ENCODE results near the gene SLBP. TPM values are rescaled to one million over a fixed set of nuclear protein-coding genes. Genes with fewer than 3 reads are reported as not detected.

SLBP gene
- total RNA-seq, 2 donors from 2014 or later = 52.1 to 60.7 TPM

- no peak overlapping the region for H3K27ac ChIP-seq (ENCODE audit: low read depth, low read length)
- 89 to 90% methylated on average over 17 to 25 of the region's 25 CpGs for WGBS, 2 experiments (ENCODE audit: insufficient coverage in 1 of 2, insufficient read length in 1 of 2)
- H3K9me3 Mint-ChIP-seq = no peaks in the 10 kb centered on the region
- H3K27me3 ChIP-seq (ENCODE audit: control insufficient read depth, insufficient read depth, low read length, poor library complexity, severe bottlenecking) = no peaks in the 10 kb centered on the region
- H3K4me1 ChIP-seq (ENCODE audit: control insufficient read depth, insufficient read depth, low read length) = no peaks in the 10 kb centered on the region
- DNase-seq = no peak
- no peaks in the 10 kb centered on the region for H3K36me3 ChIP-seq (ENCODE audit: control insufficient read depth, insufficient read depth, low read length)
- H3K9me3 ChIP-seq (ENCODE audit: control insufficient read depth, low read length) = no peaks in the 10 kb centered on the region
- H3K4me1 Mint-ChIP-seq = no peaks in the 10 kb centered on the region
- no peaks in the 10 kb centered on the region for H3K27me3 Mint-ChIP-seq (ENCODE audit: insufficient read depth)
- no peak overlapping the region for H3K4me3 ChIP-seq (ENCODE audit: low read length)
- H3K36me3 Mint-ChIP-seq (ENCODE audit: low read depth) = no peaks in the 10 kb centered on the region
- no peak overlapping the region for H3K9ac ChIP-seq (ENCODE audit: extremely low read depth, low read length, poor library complexity, severe bottlenecking)
- TF ChIP-seq CTCF (conservative IDR thresholded peaks at IDR 0.05) = no peak
- H3K27ac Mint-ChIP-seq = no peak overlapping the region
- no peak overlapping the region for H3K4me3 Mint-ChIP-seq
These were observed 51.0 kb downstream of the SLBP start for GRCh38 chr4:1660948-1661677.

GRCh38 chr4:1659104-1660043, 52.7 kb downstream of the SLBP start:
- WGBS, 2 experiments (ENCODE audit: insufficient coverage in 1 of 2, insufficient read length in 1 of 2) = 90 to 93% methylated on average over 26 to 39 of the region's 39 CpGs
- no peak for DNase-seq
- Mint-ChIP-seq H3K4me1 (no peaks in the 10 kb centered on the region), H3K36me3 (ENCODE audit: low read depth) (no peaks in the 10 kb centered on the region), H3K27ac (peak overlapping the region; percentile 17), H3K9me3 (no peaks in the 10 kb centered on the region), H3K27me3 (ENCODE audit: insufficient read depth) (no peaks in the 10 kb centered on the region), H3K4me3 (no peak overlapping the region)
- Histone ChIP-seq H3K9me3 (ENCODE audit: control insufficient read depth, low read length) (no peaks in the 10 kb centered on the region), H3K27ac (ENCODE audit: low read depth, low read length) (no peak overlapping the region), H3K9ac (ENCODE audit: extremely low read depth, low read length, poor library complexity, severe bottlenecking) (no peak overlapping the region), H3K27me3 (ENCODE audit: control insufficient read depth, insufficient read depth, low read length, poor library complexity, severe bottlenecking) (no peaks in the 10 kb centered on the region), H3K36me3 (ENCODE audit: control insufficient read depth, insufficient read depth, low read length) (no peaks in the 10 kb centered on the region), H3K4me3 (ENCODE audit: low read length) (no peak overlapping the region), H3K4me1 (ENCODE audit: control insufficient read depth, insufficient read depth, low read length) (no peaks in the 10 kb centered on the region)
- TF ChIP-seq CTCF (conservative IDR thresholded peaks at IDR 0.05) = no peak

- DNase-seq = no peak
These were observed 53.5 kb downstream of the SLBP start for GRCh38 chr4:1658581-1658980.

More at GRCh38 chr4:1658581-1658980, 53.5 kb downstream of the SLBP start:
- Histone ChIP-seq H3K27me3 (ENCODE audit: control insufficient read depth, insufficient read depth, low read length, poor library complexity, severe bottlenecking) (no peaks in the 10 kb centered on the region), H3K4me3 (ENCODE audit: low read length) (no peak overlapping the region), H3K4me1 (ENCODE audit: control insufficient read depth, insufficient read depth, low read length) (no peaks in the 10 kb centered on the region), H3K27ac (ENCODE audit: low read depth, low read length) (no peak overlapping the region), H3K36me3 (ENCODE audit: control insufficient read depth, insufficient read depth, low read length) (no peaks in the 10 kb centered on the region), H3K9me3 (ENCODE audit: control insufficient read depth, low read length) (no peaks in the 10 kb centered on the region), H3K9ac (ENCODE audit: extremely low read depth, low read length, poor library complexity, severe bottlenecking) (no peak overlapping the region)
- Mint-ChIP-seq H3K4me3 (no peak overlapping the region), H3K36me3 (ENCODE audit: low read depth) (no peaks in the 10 kb centered on the region), H3K9me3 (no peaks in the 10 kb centered on the region), H3K27ac (no peak overlapping the region), H3K27me3 (ENCODE audit: insufficient read depth) (no peaks in the 10 kb centered on the region), H3K4me1 (no peaks in the 10 kb centered on the region)
- 90 to 91% methylated on average over 6 to 12 of the region's 12 CpGs for WGBS, 2 experiments (ENCODE audit: insufficient coverage in 1 of 2, insufficient read length in 1 of 2)
- TF ChIP-seq CTCF (conservative IDR thresholded peaks at IDR 0.05) = no peak
